ENCODE results near the gene DAAM1.

DNA sequence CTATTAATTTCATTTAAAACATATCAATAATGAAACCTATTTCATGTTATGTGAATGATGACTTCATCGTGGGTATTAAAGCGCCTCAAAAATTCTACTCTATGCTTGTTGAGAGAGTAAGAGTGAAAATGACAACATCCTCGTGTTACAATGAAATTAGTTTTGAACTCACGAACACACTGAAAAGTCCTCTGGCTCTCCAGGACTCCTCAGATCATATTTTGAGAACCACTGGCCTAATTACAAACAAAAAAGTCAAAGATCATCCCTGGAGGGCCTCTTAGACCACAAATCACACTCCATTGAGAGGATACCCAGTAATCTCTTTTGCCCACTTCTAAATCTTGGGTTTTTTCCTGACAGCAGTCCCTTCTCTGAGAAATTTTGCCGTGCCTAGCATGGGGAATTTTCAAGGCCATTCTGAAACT, 19.1 kb downstream of the DAAM1 start:
- TF ChIP-seq, protein P1, sequence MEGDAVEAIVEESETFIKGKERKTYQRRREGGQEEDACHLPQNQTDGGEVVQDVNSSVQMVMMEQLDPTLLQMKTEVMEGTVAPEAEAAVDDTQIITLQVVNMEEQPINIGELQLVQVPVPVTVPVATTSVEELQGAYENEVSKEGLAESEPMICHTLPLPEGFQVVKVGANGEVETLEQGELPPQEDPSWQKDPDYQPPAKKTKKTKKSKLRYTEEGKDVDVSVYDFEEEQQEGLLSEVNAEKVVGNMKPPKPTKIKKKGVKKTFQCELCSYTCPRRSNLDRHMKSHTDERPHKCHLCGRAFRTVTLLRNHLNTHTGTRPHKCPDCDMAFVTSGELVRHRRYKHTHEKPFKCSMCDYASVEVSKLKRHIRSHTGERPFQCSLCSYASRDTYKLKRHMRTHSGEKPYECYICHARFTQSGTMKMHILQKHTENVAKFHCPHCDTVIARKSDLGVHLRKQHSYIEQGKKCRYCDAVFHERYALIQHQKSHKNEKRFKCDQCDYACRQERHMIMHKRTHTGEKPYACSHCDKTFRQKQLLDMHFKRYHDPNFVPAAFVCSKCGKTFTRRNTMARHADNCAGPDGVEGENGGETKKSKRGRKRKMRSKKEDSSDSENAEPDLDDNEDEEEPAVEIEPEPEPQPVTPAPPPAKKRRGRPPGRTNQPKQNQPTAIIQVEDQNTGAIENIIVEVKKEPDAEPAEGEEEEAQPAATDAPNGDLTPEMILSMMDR (IDR thresholded peaks at IDR 0.05) = no peak
- no peak for TF ChIP-seq POLR2A (IDR thresholded peaks at IDR 0.05)

Measured in uterus (tissue), 2 donors.